Stimulated activated CD4-positive, alpha-beta T cell treated with anti-CD3 and anti-CD28 coated beads, Interleukin-4, amount 100 ng/mL, for 24 hours (primary cell): ENCODE data around the gene RSRC2.
A peak's percentile ranks its signal among the peaks of the same experiment; 100 is the strongest.
"Not testable (repeated sequence)": the region's sequence is repeated elsewhere in the genome, so short reads cannot be mapped to it uniquely, and the experiment has no call there.

Experiments
- DNase-seq: peaks from one replicate; pipeline ENCODE4 v3.0.0-alpha.2; 2020

Gene RSRC2

GRCh38 chr12:122517877-122518276 is 8.9 kb downstream of the RSRC2 start:
- DNase-seq: no peak

- no peak for DNase-seq
Observed at GRCh38 chr12:122516544-122517361, 10.0 kb downstream of the RSRC2 start.

GRCh38 chr12:122515275-122515674 is 11.5 kb downstream of the RSRC2 start:
- DNase-seq: no peak

- DNase-seq: no peak
Observed at GRCh38 chr12:122513660-122514059, 13.1 kb downstream of the RSRC2 start.

GRCh38 chr12:122513028-122513427 is 13.7 kb downstream of the RSRC2 start:
- not testable (repeated sequence) for DNase-seq

- DNase-seq: no peak
Observed at GRCh38 chr12:122508163-122508562, 18.6 kb downstream of the RSRC2 start.

GRCh38 chr12:122506393-122506938 is 20.3 kb downstream of the RSRC2 start:
- no peak for DNase-seq

- no peak for DNase-seq
Observed at GRCh38 chr12:122505419-122506051, 21.2 kb downstream of the RSRC2 start.

GRCh38 chr12:122503783-122504590 is 22.7 kb downstream of the RSRC2 start:
- no peak for DNase-seq

GRCh38 chr12:122503147-122503751 is 23.5 kb downstream of the RSRC2 start:
- DNase-seq: no peak

- no peak for DNase-seq
Observed at GRCh38 chr12:122501489-122501989, 25.2 kb downstream of the RSRC2 start.

GRCh38 chr12:122500685-122501488 is 25.8 kb downstream of the RSRC2 start, which contains the start of gene ZCCHC8:
ZCCHC8 (minus strand) TSS chr12:122500932; CDS start chr12:122500840, 92 bp downstream.
- peak; percentile 97 for DNase-seq

GRCh38 chr12:122499991-122500684 is 26.6 kb downstream of the RSRC2 start:
- DNase-seq: peak; percentile 52

GRCh38 chr12:122495258-122495657 is 31.5 kb downstream of the RSRC2 start:
- DNase-seq: no peak

- not testable (repeated sequence) for DNase-seq
Observed at GRCh38 chr12:122493222-122493621, 33.5 kb downstream of the RSRC2 start.

- DNase-seq: no peak
Observed at GRCh38 chr12:122491991-122492390, 34.7 kb downstream of the RSRC2 start.

GRCh38 chr12:122489038-122489437 is 37.7 kb downstream of the RSRC2 start:
- DNase-seq: no peak

- not testable (repeated sequence) for DNase-seq
Observed at GRCh38 chr12:122487807-122488206, 38.9 kb downstream of the RSRC2 start.

GRCh38 chr12:122486805-122487426 is 39.8 kb downstream of the RSRC2 start:
- no peak for DNase-seq

GRCh38 chr12:122486360-122486759 is 40.4 kb downstream of the RSRC2 start:
- DNase-seq: not testable (repeated sequence)
